GM12878 (cell line): ENCODE measurements around the gene NEK10.

Experiments used
- CTCF ChIP-seq, 3 experiments: IDR thresholded peaks in 2 of 3; conservative IDR thresholded peaks in 1 of 3; 2 replicates each; pipeline ENCODE4 v1.5.1; 2011; ENCODE audit warnings: low read depth in 3 of 3, low read length in 3 of 3, mild to moderate bottlenecking in 3 of 3, control low read depth in 2 of 3, moderate library complexity in 2 of 3, inconsistent platforms in 1 of 3, mixed read lengths in 1 of 3; ENCODE audit not compliant: control insufficient read depth in 2 of 3, insufficient read depth in 1 of 3; ENCODE audit errors: extremely low read depth in 1 of 3
- EP300 ChIP-seq, 2 experiments: fragments of 150-350 bp in 1 of 2; IDR thresholded peaks; 2 replicates each; pipeline ENCODE4 v1.6.1; 2011 to 2012; ENCODE audit warnings: low read depth in 2 of 2, low read length in 2 of 2, borderline replicate concordance in 1 of 2, improper control_type of control experiment in 1 of 2, inconsistent platforms in 1 of 2; ENCODE audit not compliant: control insufficient read depth in 1 of 2
- MXI1 ChIP-seq: fragments of 150-350 bp; IDR thresholded peaks from 2 replicates; pipeline ENCODE4 v1.6.1; 2011; ENCODE audit warnings: low read depth, mild to moderate bottlenecking, inconsistent platforms, low read length, improper control_type of control experiment

- TF ChIP-seq CTCF (IDR thresholded peaks at IDR 0.05 in 2 of 3, conservative IDR thresholded peaks at IDR 0.05 in 1 of 3; ENCODE audit: control insufficient read depth in 2 of 3, extremely low read depth in 1 of 3, insufficient read depth in 1 of 3, low read depth in 3 of 3, low read length in 3 of 3) (no peak), EP300 (IDR thresholded peaks at IDR 0.05; ENCODE audit: borderline replicate concordance in 1 of 2, control insufficient read depth in 1 of 2, low read depth in 2 of 2, low read length in 2 of 2) (no peak), MXI1 (no peak)
Observed at GRCh38 chr3:27073912-27074311, 295.3 kb downstream of the NEK10 start.
